Cardiac septum (tissue), 1 donor: ENCODE data around the gene USP28. TPM values are rescaled to one million over a fixed set of nuclear protein-coding genes. Genes with fewer than 3 reads are reported as not detected.

Experiments
- DNase-seq: peaks from one replicate; pipeline ENCODE4 v3.0.0-alpha.2; 2020; ENCODE audit warnings: low spot score
- intact Hi-C: fragments of 100-400 bp; cut with DNase I; formaldehyde crosslinking; loops from one replicate; pipeline ENCODE4 v1.14.0; 2022
- total RNA-seq: library from RNA; stranded (reverse); fragmentation: NEBNext Ultra II Directional; extraction: Animal tissue kit (Norgen Biotek cat#: 25700); gene quantifications from one replicate; pipeline ENCODE4 v1.2.1, GENCODE V29; 2021
- donor health status: DM: no; HTN: no; CAD: no.

Gene USP28
- total RNA-seq, 1 donor from 2014 or later: 139 TPM

DNA sequence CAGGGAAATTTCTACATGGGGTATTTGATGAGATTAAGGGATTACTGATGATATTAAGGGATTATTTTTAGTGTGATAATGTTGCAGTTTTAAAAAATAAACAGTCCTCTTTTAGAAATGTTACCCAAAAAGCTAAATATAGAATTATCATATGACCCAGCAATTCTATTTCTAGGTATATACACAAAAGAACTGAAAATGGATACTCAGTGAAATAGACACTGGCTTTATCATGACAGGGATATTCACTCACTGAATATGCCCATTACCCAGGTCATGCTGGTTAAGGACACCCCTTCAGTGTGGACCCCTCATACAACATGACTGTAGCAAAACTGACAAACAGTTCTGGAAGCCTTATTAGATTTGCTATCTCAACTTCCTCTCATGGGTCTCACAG, 27.8 kb downstream of the USP28 start:
- intact Hi-C loops: no loop called here

DNA sequence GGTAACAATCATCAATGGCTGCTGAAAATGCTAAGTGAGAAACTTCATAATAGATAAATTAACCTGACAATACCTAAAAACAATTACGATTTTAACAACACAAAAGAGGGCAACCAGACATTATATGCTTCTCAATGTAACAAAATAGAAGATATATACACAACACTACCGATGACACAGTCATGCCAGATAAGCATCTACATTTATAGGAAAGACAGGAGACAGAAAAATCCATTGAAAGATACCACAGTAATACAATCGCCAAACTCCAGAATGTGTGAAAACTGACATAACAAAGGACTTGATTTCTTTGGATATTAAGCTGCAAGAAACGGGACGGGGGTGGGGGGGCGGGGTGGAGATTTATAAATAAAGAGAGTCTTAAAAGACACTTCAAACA, 28.3 kb downstream of the USP28 start:
- DNase-seq: no peak
- intact Hi-C loops: no loop called here

More for the DNA sequence above, 27.8 kb downstream of the USP28 start:
- DNase-seq: no peak

- intact Hi-C loops: no loop called here
- no peak for DNase-seq
These were observed 33.7 kb downstream of the USP28 start for GRCh38 chr11:113841691-113842090.

- intact Hi-C loops: no loop called here
- DNase-seq: no peak
These were observed 34.3 kb downstream of the USP28 start for GRCh38 chr11:113840932-113841664.

GRCh38 chr11:113839842-113840241, 35.5 kb downstream of the USP28 start:
- intact Hi-C loops: no loop called here
- DNase-seq: no peak

- DNase-seq: no peak
- intact Hi-C loops: no loop called here
These were observed 37.4 kb downstream of the USP28 start for GRCh38 chr11:113838005-113838404.

DNA sequence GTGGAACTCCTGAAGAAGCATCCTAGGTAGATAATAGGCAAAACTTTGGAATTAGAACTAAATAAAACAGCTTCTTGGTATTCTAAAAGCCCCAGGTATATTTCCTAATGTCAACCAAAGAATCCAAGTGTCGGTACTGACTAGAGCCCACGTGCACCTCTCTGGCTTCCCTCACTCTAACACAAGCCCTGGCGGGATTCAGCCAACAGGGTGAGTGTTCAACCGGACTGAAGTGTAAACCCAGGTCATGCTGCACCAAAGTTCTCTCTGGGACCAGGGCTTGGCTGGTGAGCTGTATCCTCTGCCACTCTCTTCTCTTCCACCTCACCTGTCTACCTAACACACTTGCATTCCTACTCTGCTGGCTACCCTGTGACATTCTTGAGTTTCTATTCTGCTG, 40.1 kb downstream of the USP28 start:
- intact Hi-C loops: no loop called here
- no peak for DNase-seq

DNA sequence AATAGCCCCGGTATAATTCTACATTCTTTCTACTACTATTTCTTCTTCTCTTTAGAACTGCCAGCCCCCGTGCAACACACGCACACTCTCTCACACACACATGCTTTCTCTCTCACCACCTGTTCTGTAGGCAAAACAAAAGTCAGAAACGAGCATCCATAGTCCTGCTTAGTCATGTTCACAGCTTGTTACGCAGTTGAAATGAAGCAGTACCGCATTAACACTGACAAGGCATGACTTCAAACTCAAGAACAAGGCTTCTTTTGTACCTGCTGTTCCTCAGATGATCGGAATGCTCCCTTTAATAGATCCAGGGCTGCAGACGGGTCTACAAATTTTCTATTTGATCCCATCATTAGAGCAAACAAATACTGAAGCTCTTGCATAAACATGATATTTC, 42.2 kb downstream of the USP28 start:
- no peak for DNase-seq
- intact Hi-C loops: no loop called here

- DNase-seq: no peak
- intact Hi-C loops: no loop called here
These were observed 44.1 kb downstream of the USP28 start for GRCh38 chr11:113831314-113831713.

GRCh38 chr11:113829751-113830150, 45.6 kb downstream of the USP28 start:
- no peak for DNase-seq
- intact Hi-C loops: no loop called here

DNA sequence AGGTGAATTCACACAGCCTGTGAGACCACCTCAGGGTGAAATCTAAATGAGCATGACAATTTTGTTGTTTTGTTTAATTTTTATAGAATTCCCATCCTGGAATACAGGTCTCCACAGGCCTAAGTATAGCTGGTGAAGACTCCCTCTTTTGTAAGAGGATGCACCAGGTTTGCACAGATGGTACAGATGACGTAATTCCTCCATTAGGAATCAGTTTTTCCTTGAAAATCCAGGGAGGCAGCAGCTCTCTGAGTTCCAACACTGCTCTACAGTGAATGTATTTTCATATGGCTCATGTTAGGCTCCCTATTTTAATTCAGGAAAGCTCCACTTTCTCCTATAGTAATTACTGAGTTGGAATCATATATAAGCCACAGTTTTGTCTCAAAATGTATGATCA, 47.2 kb downstream of the USP28 start:
- DNase-seq: no peak
- intact Hi-C loops: no loop called here

- no peak for DNase-seq
- intact Hi-C loops: no loop called here
These were observed 47.9 kb downstream of the USP28 start for GRCh38 chr11:113827477-113827876.

- intact Hi-C loops: no loop called here
- DNase-seq: no peak
These were observed 56.9 kb downstream of the USP28 start for GRCh38 chr11:113818426-113818825.

GRCh38 chr11:113817626-113818025, 57.7 kb downstream of the USP28 start:
- intact Hi-C loops: no loop called here

GRCh38 chr11:113817162-113817561, 58.2 kb downstream of the USP28 start:
- DNase-seq: no peak
- intact Hi-C loops: no loop called here

More at GRCh38 chr11:113817626-113818025, 57.7 kb downstream of the USP28 start:
- DNase-seq: no peak

DNA sequence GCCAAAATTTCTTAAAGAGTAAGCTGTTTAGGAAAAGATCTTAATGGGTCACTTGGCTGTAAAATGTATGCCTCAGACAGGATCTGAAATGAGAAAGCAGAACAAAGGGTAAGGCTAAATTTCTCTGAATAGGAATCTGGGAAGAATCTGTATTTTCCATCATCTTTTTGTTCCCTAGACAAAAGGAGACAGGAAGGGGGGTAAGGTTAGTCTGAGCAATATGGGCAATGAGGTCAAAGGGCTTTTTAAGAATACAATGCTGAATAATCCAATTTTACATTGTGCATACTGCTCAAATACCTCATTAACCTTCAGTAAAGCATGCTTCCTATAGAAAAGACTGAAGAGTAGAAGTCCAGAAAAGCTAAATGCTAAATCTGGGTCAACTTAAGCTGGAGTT, 61.2 kb downstream of the USP28 start:
- DNase-seq: no peak
- intact Hi-C loops: no loop called here

- intact Hi-C loops: loop anchor here (10.0 kb wide), 2 partner anchors 66 to 456 kb away; partner anchors contain the start of gene USP28
- DNase-seq: no peak
These were observed 66.4 kb downstream of the USP28 start for GRCh38 chr11:113808931-113809330.

DNA sequence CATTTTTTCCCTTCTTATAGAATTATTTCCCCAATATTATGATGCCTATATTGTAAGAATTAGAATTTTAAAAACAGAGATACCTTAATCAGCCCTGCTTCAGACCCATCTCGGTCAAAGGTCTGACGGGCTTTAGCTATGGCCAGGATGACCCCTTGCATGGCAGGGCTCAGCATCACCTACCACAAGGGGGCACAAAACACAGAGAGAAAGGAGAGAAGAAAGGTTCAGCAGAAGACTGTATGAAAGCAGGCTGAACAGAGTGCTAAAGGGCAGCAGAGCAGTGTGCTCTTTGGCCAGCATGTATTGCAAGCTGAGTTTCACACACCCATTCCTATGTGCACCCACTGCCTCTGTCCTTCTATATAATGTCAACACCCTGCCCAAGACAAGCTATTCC, 69.0 kb downstream of the USP28 start:
- intact Hi-C loops: loop anchor here (10.0 kb wide), 2 partner anchors 68 to 458 kb away; partner anchors contain the start of gene USP28
- DNase-seq: no peak

- intact Hi-C loops: loop anchor here (10.0 kb wide), 2 partner anchors 69 to 459 kb away; partner anchors contain the start of gene USP28
- no peak for DNase-seq
These were observed 69.7 kb downstream of the USP28 start for GRCh38 chr11:113805640-113806039.

DNA sequence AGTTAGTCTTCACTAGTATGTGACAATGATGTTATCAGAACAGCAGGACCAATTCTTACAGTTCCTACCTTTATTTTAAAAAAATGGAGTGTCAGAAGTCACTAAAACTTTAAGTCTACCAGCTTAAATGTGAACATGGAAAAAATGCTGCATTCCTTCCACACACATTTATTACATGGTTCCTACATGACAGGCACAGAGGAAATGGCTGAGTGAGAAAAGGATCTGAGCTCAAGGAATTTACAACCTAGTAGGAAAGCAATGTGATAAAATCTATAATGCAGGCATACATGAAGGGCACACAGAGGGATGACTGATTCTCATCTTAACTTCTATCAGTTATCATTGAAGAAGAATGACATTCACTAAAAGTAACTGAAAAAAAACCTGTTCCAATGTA, 72.8 kb downstream of the USP28 start:
- no peak for DNase-seq
- intact Hi-C loops: loop anchor here (10.0 kb wide), 2 partner anchors 72 to 462 kb away; partner anchors contain the start of gene USP28

GRCh38 chr11:113796663-113797259, 78.6 kb downstream of the USP28 start:
- no peak for DNase-seq
- intact Hi-C loops: no loop called here
